Kidney glomerular epithelial cell (primary cell): ENCODE results near the gene TAOK1.

Source experiments
- DNase-seq: peaks from one replicate; lab custom pipeline; 2025; lab: John Stamatoyannopoulos, UW

TAOK1 gene

DNA sequence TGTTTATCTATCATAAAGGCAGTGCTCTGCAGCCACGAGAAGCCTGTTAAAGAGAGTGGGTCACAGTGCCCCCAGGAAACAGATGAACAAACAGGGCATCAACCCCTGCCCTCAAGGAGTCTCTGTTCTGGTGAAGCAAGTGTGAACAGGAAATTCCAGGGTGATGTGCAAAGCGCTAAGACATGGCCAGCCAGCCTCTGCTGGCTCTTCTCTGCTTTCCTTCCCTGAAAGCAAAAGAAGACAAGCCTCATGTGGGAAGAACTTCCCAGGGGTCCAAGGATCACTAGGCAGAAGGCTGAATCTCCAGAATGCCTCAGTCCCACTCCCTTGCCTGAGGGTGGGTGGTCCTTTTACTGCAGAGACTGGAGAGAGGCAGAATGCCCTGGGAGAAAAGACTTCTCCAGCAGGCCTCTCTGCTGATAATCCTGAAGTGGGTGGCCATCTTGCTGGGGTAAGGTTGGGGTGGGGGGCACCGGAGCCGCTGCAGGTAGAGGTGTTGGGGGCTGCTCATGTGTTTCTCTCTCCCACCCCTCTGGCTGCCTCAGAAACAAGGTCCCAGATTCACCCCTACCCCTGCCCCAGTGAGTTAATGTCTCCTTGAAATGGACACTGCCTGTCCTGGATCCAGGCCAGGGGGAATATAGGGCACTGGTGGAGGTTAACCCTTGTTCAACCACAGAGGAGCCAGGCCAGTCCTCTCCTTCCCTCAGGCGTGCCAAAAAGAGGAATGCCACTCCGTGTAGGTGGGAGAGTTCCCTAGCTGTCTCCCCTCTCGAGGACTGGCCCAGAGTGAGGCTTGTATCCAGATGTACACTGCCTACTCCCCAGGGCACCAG lies 205.2 kb downstream of the TAOK1 start:
- no peak for DNase-seq

- no peak for DNase-seq
These were observed 206.0 kb downstream of the TAOK1 start for GRCh38 chr17:29595943-29596774.

DNA sequence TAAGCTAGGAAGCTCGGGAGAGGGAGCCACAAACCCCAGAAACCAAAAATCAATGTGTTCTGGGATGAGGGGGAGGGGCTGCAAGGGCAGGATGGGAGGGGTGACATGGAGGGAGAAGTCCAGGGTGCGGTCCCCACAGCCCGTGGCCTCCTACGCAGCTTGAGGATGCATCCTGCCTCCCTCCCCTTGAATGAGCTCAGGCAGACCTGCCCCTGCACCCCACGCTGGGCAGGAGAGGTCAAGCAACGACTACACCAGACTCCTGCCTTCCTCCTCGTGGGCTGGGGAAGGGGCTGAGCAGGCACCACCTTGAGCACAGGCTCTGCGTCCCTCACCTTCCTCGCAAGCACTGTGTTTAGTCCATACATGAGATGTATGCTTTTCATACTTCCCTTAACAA lies 206.6 kb downstream of the TAOK1 start:
- no peak for DNase-seq

GRCh38 chr17:29597361-29598172 lies 207.4 kb downstream of the TAOK1 start:
- DNase-seq = no peak
